A673 (cell line): ENCODE measurements around the gene CLMP.

ENCODE experiments used
- CTCF ChIP-seq: fragments of 300-800, 200-600 bp; sonication (generic); conservative IDR thresholded peaks from 2 replicates; pipeline ENCODE4 v1.5.1; 2017; ENCODE audit warnings: low read depth, mild to moderate bottlenecking, antibody characterized with exemption, low read length, moderate library complexity, mixed read lengths
- EZH2 ChIP-seq: fragments of 200-600 bp; sonication (generic); IDR thresholded peaks from 2 replicates; pipeline ENCODE4 v1.6.1; 2017; ENCODE audit warnings: borderline replicate concordance, low read depth, mild to moderate bottlenecking, mixed read lengths, antibody characterized with exemption, low read length; ENCODE audit not compliant: poor library complexity, severe bottlenecking

GRCh38 chr11:123213307-123213771, 18.3 kb upstream of the CLMP start:
- no peak for TF ChIP-seq CTCF
- TF ChIP-seq EZH2: no peak
